ENCODE measurements around the gene NUDT19. TPM values are rescaled to one million over a fixed set of nuclear protein-coding genes. Genes with fewer than 3 reads are reported as not detected.
"Not testable (repeated sequence)": the region's sequence is repeated elsewhere in the genome, so short reads cannot be mapped to it uniquely, and the experiment has no call there.

The NUDT19 gene
- total RNA-seq (2014; rRNA removed; shearing (Covaris generic); ENCODE audit: low replicate concordance) = 17.0 and 19.6 TPM in 2 replicates

- peak; percentile 96 for DNase-seq
- Histone ChIP-seq H4K20me1 (ENCODE audit: insufficient read depth, low read depth, low read length) (no peaks in the 10 kb centered on the region), H3K27me3 (ENCODE audit: low read length) (no peaks in the 10 kb centered on the region), H2AFZ (ENCODE audit: low read length) (peak within 1 kb of the TSS; percentile 83; the same call in 1 of the 2 replicates), H3K9me3 (ENCODE audit: low read length) (no peaks in the 10 kb centered on the region), H3K36me3 (ENCODE audit: insufficient read depth, low read length) (peaks cover 6% of the 10 kb centered on the region; the same call in 1 of the 2 replicates), H3K9me2 (replicated peaks; ENCODE audit: insufficient read depth, low read length) (no peaks in the 10 kb centered on the region), H3K4me1 (ENCODE audit: low read length) (peaks cover 36% of the 10 kb centered on the region), H3K27ac (ENCODE audit: low read length) (peak within 1 kb of the TSS; percentile 62), H3K4me3 (ENCODE audit: low read length) (peak within 1 kb of the TSS; percentile 70), H3K79me2 (ENCODE audit: low read length) (peaks cover 41% of the 10 kb centered on the region), H3K9ac (ENCODE audit: low read length) (peak within 1 kb of the TSS; percentile 94), H3K4me2 (ENCODE audit: low read depth, low read length, poor library complexity, severe bottlenecking) (peak within 1 kb of the TSS; percentile 70)
Observed at GRCh38 chr19:32691291-32691951, at the start of gene NUDT19. NUDT19 (plus strand) TSS chr19:32691821; CDS start chr19:32691961, 140 bp downstream.

GRCh38 chr19:32642771-32643170, 48.9 kb upstream of the NUDT19 start:
- Histone ChIP-seq H3K9me3 (ENCODE audit: low read length) (no peaks in the 10 kb centered on the region), H3K79me2 (ENCODE audit: low read length) (no peaks in the 10 kb centered on the region), H3K4me3 (ENCODE audit: low read length) (no peak overlapping the region), H4K20me1 (ENCODE audit: insufficient read depth, low read depth, low read length) (no peaks in the 10 kb centered on the region), H3K4me1 (ENCODE audit: low read length) (no peaks in the 10 kb centered on the region), H3K36me3 (ENCODE audit: insufficient read depth, low read length) (peaks cover 19% of the 10 kb centered on the region; the same call in 1 of the 2 replicates), H3K27ac (ENCODE audit: low read length) (no peak overlapping the region), H2AFZ (ENCODE audit: low read length) (no peak overlapping the region), H3K27me3 (ENCODE audit: low read length) (no peaks in the 10 kb centered on the region), H3K4me2 (ENCODE audit: low read depth, low read length, poor library complexity, severe bottlenecking) (no peak overlapping the region), H3K9me2 (replicated peaks; ENCODE audit: insufficient read depth, low read length) (no peaks in the 10 kb centered on the region), H3K9ac (ENCODE audit: low read length) (no peak overlapping the region)
- no peak for DNase-seq

- no peaks in the 10 kb centered on the region for H3K9me3 ChIP-seq (ENCODE audit: low read length)
- no peak overlapping the region for H2AFZ ChIP-seq (ENCODE audit: low read length)
- no peak overlapping the region for H3K9ac ChIP-seq (ENCODE audit: low read length)
- no peaks in the 10 kb centered on the region for H3K4me1 ChIP-seq (ENCODE audit: low read length)
- no peak overlapping the region for H3K27ac ChIP-seq (ENCODE audit: low read length)
- H3K27me3 ChIP-seq (ENCODE audit: low read length) = no peaks in the 10 kb centered on the region
- peaks cover 3% of the 10 kb centered on the region; the same call in 1 of the 2 replicates for H3K79me2 ChIP-seq (ENCODE audit: low read length)
- H3K4me2 ChIP-seq (ENCODE audit: low read depth, low read length, poor library complexity, severe bottlenecking) = no peak overlapping the region
- no peaks in the 10 kb centered on the region for H4K20me1 ChIP-seq (ENCODE audit: insufficient read depth, low read depth, low read length)
- no peak for DNase-seq
- no peak overlapping the region for H3K4me3 ChIP-seq (ENCODE audit: low read length)
- H3K9me2 ChIP-seq (replicated peaks; ENCODE audit: insufficient read depth, low read length) = no peaks in the 10 kb centered on the region
- peaks cover 22% of the 10 kb centered on the region for H3K36me3 ChIP-seq (ENCODE audit: insufficient read depth, low read length)
Observed at GRCh38 chr19:32646556-32646955, 45.1 kb upstream of the NUDT19 start.

- H3K36me3 ChIP-seq (ENCODE audit: insufficient read depth, low read length) = peaks cover 19% of the 10 kb centered on the region
- no peaks in the 10 kb centered on the region for H3K4me1 ChIP-seq (ENCODE audit: low read length)
- no peaks in the 10 kb centered on the region for H3K27me3 ChIP-seq (ENCODE audit: low read length)
- H3K79me2 ChIP-seq (ENCODE audit: low read length) = peaks cover 8% of the 10 kb centered on the region; the same call in 1 of the 2 replicates
- no peak overlapping the region for H3K4me2 ChIP-seq (ENCODE audit: low read depth, low read length, poor library complexity, severe bottlenecking)
- no peaks in the 10 kb centered on the region for H4K20me1 ChIP-seq (ENCODE audit: insufficient read depth, low read depth, low read length)
- H3K27ac ChIP-seq (ENCODE audit: low read length) = no peak overlapping the region
- no peak overlapping the region for H3K9ac ChIP-seq (ENCODE audit: low read length)
- no peaks in the 10 kb centered on the region for H3K9me2 ChIP-seq (replicated peaks; ENCODE audit: insufficient read depth, low read length)
- no peak overlapping the region for H2AFZ ChIP-seq (ENCODE audit: low read length)
- no peak for DNase-seq
- H3K4me3 ChIP-seq (ENCODE audit: low read length) = no peak overlapping the region
- no peaks in the 10 kb centered on the region for H3K9me3 ChIP-seq (ENCODE audit: low read length)
Observed at GRCh38 chr19:32647361-32647760, 44.3 kb upstream of the NUDT19 start.

GRCh38 chr19:32649751-32650150, 41.9 kb upstream of the NUDT19 start:
- DNase-seq = no peak
- H3K9me3 ChIP-seq (ENCODE audit: low read length) = no peaks in the 10 kb centered on the region

GRCh38 chr19:32650671-32651070, 41.0 kb upstream of the NUDT19 start:
- Histone ChIP-seq H3K27ac (ENCODE audit: low read length) (no peak overlapping the region), H3K4me1 (ENCODE audit: low read length) (no peaks in the 10 kb centered on the region), H3K79me2 (ENCODE audit: low read length) (peaks cover 24% of the 10 kb centered on the region), H3K36me3 (ENCODE audit: insufficient read depth, low read length) (peaks cover 14% of the 10 kb centered on the region), H3K27me3 (ENCODE audit: low read length) (no peaks in the 10 kb centered on the region), H2AFZ (ENCODE audit: low read length) (no peak overlapping the region), H3K4me2 (ENCODE audit: low read depth, low read length, poor library complexity, severe bottlenecking) (no peak overlapping the region), H4K20me1 (ENCODE audit: insufficient read depth, low read depth, low read length) (no peaks in the 10 kb centered on the region), H3K4me3 (ENCODE audit: low read length) (no peak overlapping the region), H3K9ac (ENCODE audit: low read length) (no peak overlapping the region), H3K9me2 (replicated peaks; ENCODE audit: insufficient read depth, low read length) (no peaks in the 10 kb centered on the region), H3K9me3 (ENCODE audit: low read length) (no peaks in the 10 kb centered on the region)
- no peak for DNase-seq

More at GRCh38 chr19:32649751-32650150, 41.9 kb upstream of the NUDT19 start:
- Histone ChIP-seq H3K4me3 (ENCODE audit: low read length) (no peak overlapping the region), H3K4me1 (ENCODE audit: low read length) (no peaks in the 10 kb centered on the region), H2AFZ (ENCODE audit: low read length) (no peak overlapping the region), H3K9me2 (replicated peaks; ENCODE audit: insufficient read depth, low read length) (no peaks in the 10 kb centered on the region), H3K79me2 (ENCODE audit: low read length) (peaks cover 15% of the 10 kb centered on the region), H3K9ac (ENCODE audit: low read length) (no peak overlapping the region), H3K4me2 (ENCODE audit: low read depth, low read length, poor library complexity, severe bottlenecking) (no peak overlapping the region), H3K36me3 (ENCODE audit: insufficient read depth, low read length) (peaks cover 14% of the 10 kb centered on the region), H4K20me1 (ENCODE audit: insufficient read depth, low read depth, low read length) (no peaks in the 10 kb centered on the region), H3K27me3 (ENCODE audit: low read length) (no peaks in the 10 kb centered on the region), H3K27ac (ENCODE audit: low read length) (no peak overlapping the region)

GRCh38 chr19:32651729-32652140, 39.9 kb upstream of the NUDT19 start:
- no peak overlapping the region for H3K4me3 ChIP-seq (ENCODE audit: low read length)
- no peak overlapping the region for H3K27ac ChIP-seq (ENCODE audit: low read length)
- no peak overlapping the region for H3K9ac ChIP-seq (ENCODE audit: low read length)
- no peaks in the 10 kb centered on the region for H4K20me1 ChIP-seq (ENCODE audit: insufficient read depth, low read depth, low read length)
- H3K9me2 ChIP-seq (replicated peaks; ENCODE audit: insufficient read depth, low read length) = no peaks in the 10 kb centered on the region
- H3K27me3 ChIP-seq (ENCODE audit: low read length) = no peaks in the 10 kb centered on the region
- H3K9me3 ChIP-seq (ENCODE audit: low read length) = no peaks in the 10 kb centered on the region
- no peaks in the 10 kb centered on the region for H3K4me1 ChIP-seq (ENCODE audit: low read length)
- DNase-seq = no peak
- no peak overlapping the region for H3K4me2 ChIP-seq (ENCODE audit: low read depth, low read length, poor library complexity, severe bottlenecking)
- no peak overlapping the region for H2AFZ ChIP-seq (ENCODE audit: low read length)
- H3K79me2 ChIP-seq (ENCODE audit: low read length) = peaks cover 32% of the 10 kb centered on the region
- peaks cover 14% of the 10 kb centered on the region for H3K36me3 ChIP-seq (ENCODE audit: insufficient read depth, low read length)

- not testable (repeated sequence) for H4K20me1 ChIP-seq (ENCODE audit: insufficient read depth, low read depth, low read length); H3K9me2 ChIP-seq (replicated peaks; ENCODE audit: insufficient read depth, low read length); DNase-seq; H3K4me2 ChIP-seq (ENCODE audit: low read depth, low read length, poor library complexity, severe bottlenecking); H3K27ac ChIP-seq (ENCODE audit: low read length); H3K27me3 ChIP-seq (ENCODE audit: low read length); H3K9ac ChIP-seq (ENCODE audit: low read length); H3K4me1 ChIP-seq (ENCODE audit: low read length); H3K9me3 ChIP-seq (ENCODE audit: low read length); H2AFZ ChIP-seq (ENCODE audit: low read length); H3K4me3 ChIP-seq (ENCODE audit: low read length)
- Histone ChIP-seq H3K79me2 (ENCODE audit: low read length) (peaks cover 32% of the 10 kb centered on the region), H3K36me3 (ENCODE audit: insufficient read depth, low read length) (peaks cover 11% of the 10 kb centered on the region)
Observed at GRCh38 chr19:32652331-32652730, 39.3 kb upstream of the NUDT19 start.

Measured in Karpas-422 (cell line).